GM11168 (cell line): Measurements from ENCODE around the gene MMS19.
"Not testable (repeated sequence)": the region's sequence is repeated elsewhere in the genome, so short reads cannot be mapped to it uniquely, and the experiment has no call there.

ENCODE experiments used
- in situ Hi-C: fragments of 300-500 bp; cut with MboI; formaldehyde crosslinking; loops from one replicate; pipeline ENCODE4 v1.12.0; 2022; ENCODE audit warnings: low sequenced_read_pairs; ENCODE audit not compliant: unreplicated experiment

Gene MMS19

GRCh38 chr10:97506199-97506991 lies 8.2 kb upstream of the MMS19 start:
- in situ Hi-C loops = no loop called here

GRCh38 chr10:97505152-97505551 lies 6.9 kb upstream of the MMS19 start:
- in situ Hi-C loops = no loop called here

- in situ Hi-C loops = no loop called here
These were observed 5.2 kb upstream of the MMS19 start for GRCh38 chr10:97503406-97503805.

DNA sequence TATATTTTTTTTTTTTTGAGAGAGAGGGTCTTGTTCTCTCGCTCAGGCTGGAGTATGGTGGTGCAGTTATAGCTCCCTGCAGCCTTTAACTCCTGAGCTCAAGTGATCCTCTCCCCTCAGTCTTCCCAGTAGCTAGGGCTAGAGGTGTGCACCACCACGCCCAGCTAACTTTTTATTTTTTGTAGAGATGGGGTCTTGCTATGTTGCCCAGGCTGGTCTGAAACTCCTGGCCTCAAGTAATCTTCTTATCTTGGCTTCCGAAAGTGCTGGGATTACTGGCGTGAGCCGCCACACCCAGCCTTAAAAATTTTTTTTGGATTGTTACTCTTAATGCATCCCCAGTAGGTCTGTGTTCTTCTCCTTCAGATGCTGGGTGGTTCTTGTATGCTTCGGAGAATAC lies 4.7 kb upstream of the MMS19 start:
- in situ Hi-C loops = no loop called here

DNA sequence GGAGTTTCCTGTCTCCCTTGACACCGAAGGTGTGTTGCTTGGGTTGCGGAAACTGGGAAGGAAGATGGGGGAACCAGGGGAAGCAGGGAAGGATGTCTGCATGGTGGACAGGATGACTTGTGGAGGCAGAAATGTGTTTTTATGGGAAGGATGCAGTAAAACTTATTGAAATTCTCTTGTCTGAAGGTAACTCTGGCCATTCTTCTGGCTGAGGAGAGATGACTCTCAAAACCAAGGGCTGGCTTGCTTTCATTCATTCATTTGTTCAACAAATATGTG lies 2.0 kb upstream of the MMS19 start:
- in situ Hi-C loops = no loop called here

- in situ Hi-C loops = no loop called here
These were observed 1.5 kb upstream of the MMS19 start for GRCh38 chr10:97499561-97500296.

- in situ Hi-C loops = no loop called here
These were observed 779 bp upstream of the MMS19 start, which contains the start of gene UBTD1 for GRCh38 chr10:97498841-97499560. UBTD1 (plus strand) TSS chr10:97498924; CDS start chr10:97499204, 280 bp downstream.

- in situ Hi-C loops = no loop called here
These were observed 598 bp downstream of the MMS19 start for GRCh38 chr10:97497572-97498075.

- in situ Hi-C loops = no loop called here
These were observed 3.2 kb downstream of the MMS19 start for GRCh38 chr10:97494863-97495506.

DNA sequence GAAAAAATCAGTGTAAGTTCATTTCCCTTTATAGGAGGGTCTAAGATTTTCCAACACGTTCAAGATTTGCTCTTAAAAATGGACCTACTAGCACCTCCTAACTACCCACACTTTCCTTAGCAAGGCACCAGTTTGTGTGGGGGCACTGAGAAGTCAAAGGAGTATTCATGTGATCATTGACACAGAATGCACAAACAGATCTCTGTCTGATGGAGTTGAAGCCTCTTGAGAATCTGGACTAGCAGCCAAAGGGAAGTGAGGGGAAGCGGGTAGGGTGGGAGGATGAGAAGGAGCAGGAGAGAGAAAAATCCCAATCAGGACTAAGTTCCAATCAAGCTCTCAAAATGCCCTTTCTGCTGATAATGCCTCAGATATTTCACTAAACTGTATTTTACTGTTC lies 4.1 kb downstream of the MMS19 start:
- in situ Hi-C loops = no loop called here

DNA sequence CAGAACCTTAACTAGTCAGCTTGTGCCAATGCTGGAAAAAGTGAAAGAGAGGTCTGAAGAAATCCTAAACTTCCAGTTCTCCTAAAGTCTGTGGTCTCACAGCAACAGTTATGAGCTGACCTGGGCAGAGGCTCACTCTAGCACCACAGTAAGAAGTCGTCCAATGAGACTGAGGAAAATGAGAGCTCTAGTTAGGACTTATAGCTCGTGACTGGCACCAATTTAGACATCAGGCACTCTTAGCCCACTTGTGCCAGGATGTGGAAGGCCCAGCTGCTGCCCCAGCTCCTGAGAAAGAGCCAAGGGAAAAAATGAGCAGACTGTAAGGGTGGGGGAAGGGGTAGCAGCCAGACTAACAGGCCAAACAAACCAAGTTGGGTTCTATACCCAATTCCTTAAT lies 7.6 kb downstream of the MMS19 start:
- in situ Hi-C loops = no loop called here

GRCh38 chr10:97485647-97486281 lies 12.5 kb downstream of the MMS19 start:
- in situ Hi-C loops = no loop called here

DNA sequence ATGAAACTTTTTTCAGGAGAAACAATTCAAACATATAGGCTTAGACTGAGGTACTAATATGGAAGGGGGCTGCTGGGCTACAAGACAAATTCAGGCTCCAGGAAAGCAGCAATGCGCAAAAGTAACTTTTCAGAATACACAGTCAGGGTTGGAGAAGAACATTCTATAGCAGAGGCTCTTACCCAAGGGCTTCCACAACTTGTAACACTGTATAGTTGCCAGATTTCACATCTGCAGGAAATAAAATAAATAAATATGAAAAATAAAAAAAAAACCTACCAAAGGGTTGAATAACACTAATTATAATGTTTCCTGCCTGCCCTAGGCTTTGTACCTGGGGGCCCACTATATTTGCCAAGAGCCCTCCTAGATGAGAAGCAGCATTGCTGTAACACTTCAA lies 14.3 kb downstream of the MMS19 start:
- in situ Hi-C loops = no loop called here

DNA sequence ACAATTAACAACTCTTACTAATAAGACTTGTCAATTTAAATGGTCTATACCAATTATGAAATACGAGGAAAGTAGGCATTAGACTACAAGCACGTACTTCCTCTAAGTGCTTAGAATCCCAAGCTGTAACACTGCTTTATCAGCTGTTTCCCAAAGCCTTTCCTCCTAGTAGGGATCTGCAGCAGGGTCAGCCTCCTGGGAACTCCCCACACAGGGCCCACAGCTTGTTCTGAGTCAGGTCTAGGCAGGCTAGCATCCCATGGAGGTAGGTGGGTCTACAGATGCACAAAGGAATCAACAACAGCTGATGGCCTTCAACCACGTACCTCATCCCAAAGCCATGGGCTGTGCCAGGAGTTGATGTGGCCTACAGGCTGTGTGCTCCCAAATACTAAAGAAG lies 14.7 kb downstream of the MMS19 start:
- in situ Hi-C loops = no loop called here

DNA sequence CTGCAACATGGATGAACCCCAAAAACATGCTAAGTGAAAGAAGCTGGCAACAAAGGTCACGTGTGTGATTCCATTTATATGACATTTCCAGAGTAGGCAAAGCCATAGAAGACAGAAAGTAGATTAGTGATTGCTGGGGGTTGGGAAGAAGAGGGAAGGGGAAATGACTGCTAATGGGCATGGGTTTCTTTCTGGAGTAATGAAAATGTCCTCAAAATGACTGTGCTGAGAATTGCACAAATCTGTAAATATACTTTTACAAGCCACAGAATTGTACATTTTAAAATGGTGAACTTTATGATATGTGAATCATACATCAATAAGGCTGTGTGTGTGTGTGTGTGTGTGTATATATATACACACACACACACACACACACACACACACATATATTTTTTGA lies 15.8 kb downstream of the MMS19 start:
- in situ Hi-C loops = no loop called here

GRCh38 chr10:97481071-97481470 lies 17.2 kb downstream of the MMS19 start:
- in situ Hi-C loops = no loop called here

DNA sequence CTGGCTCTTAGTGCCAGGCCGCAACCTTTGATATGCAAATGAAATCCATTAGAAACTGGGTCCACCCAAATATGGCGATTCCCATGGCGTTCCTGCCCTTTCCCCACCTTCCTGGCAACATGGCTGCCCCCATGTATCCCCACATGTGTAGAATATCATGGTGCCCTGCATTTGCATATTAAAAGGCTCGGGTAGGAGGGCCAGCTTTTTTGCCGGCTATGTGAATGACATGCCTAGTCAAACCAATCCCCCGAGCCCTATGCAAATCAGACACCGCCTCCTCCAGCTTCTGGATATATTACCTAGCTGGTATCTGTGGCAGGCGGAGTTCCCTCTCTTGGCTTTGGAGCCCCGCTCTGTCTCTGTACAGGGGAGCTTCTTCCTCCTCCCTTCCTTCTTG lies 18.3 kb downstream of the MMS19 start:
- in situ Hi-C loops = no loop called here

DNA sequence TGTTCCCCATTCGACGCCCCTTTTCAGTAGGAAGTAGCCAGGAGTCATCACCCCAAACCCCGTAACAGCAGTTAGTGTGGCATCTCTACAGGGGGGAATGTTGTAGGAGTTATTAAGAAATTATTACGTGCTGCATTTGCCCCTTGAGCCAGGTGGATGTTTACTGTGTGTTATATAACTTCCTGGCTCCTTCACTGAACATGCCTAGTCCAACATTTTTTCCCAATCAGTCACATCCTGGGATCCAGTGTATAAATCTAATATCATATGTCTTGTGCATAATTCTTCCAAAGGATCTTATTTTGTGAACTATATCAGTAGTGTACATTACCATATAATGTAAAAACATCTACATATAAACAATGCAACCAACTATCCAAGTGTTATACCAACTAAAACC lies 18.8 kb downstream of the MMS19 start:
- in situ Hi-C loops = not testable (repeated sequence)

- in situ Hi-C loops = no loop called here
These were observed 22.2 kb downstream of the MMS19 start for GRCh38 chr10:97475936-97476594.

- in situ Hi-C loops = no loop called here
These were observed 23.3 kb downstream of the MMS19 start for GRCh38 chr10:97474918-97475317.
